ENCODE measurements around the gene G0S2.
A peak's percentile ranks its signal among the peaks of the same experiment; 100 is the strongest.

G0S2 gene

GRCh38 chr1:209648346-209648745, 26.9 kb upstream of the G0S2 start:
- H2BK12ac ChIP-seq (ENCODE audit: low read length in 2 of 2), result peak overlapping the region; percentile 61 to 87
- H3K27ac ChIP-seq (ENCODE audit: low read length, poor library complexity, severe bottlenecking), result peak overlapping the region; percentile 92
- DNase-seq, result no peak
- H3K18ac ChIP-seq (ENCODE audit: low read depth in 1 of 2, low read length in 2 of 2), result peak overlapping the region; percentile 55 to 61
- no peak overlapping the region for H2AFZ ChIP-seq (ENCODE audit: low read depth, low read length)
- H4K8ac ChIP-seq (ENCODE audit: low read length), result peak overlapping the region; percentile 89
- peak overlapping the region; percentile 2 for H2BK15ac ChIP-seq (ENCODE audit: low read depth, poor library complexity, severe bottlenecking)
- H2AK5ac ChIP-seq (ENCODE audit: low read length, severe bottlenecking), result peak overlapping the region; percentile 81
- H3K14ac ChIP-seq (ENCODE audit: low read length in 2 of 2), result no peak overlapping the region
- H3K4me1 ChIP-seq (ENCODE audit: control insufficient read depth, insufficient read depth, low read depth, low read length), result peaks cover 50% of the 10 kb centered on the region
- H4K91ac ChIP-seq (ENCODE audit: low read length), result no peak overlapping the region
- H3K4ac ChIP-seq (ENCODE audit: low read depth in 1 of 2, low read length in 2 of 2), result peak overlapping the region in 1 of 2 experiments; percentile 42
- no peaks in the 10 kb centered on the region for H3K36me3 ChIP-seq (ENCODE audit: control insufficient read depth in 1 of 2, insufficient read depth in 2 of 2, low read depth in 1 of 2, low read length in 2 of 2)
- peak overlapping the region; percentile 52 for H2BK120ac ChIP-seq (ENCODE audit: low read depth, low read length)
- H3K4me3 ChIP-seq (ENCODE audit: insufficient read depth in 1 of 2, low read depth in 1 of 2, low read length in 2 of 2), result peak overlapping the region in 1 of 2 experiments; percentile 23
- H3K4me2 ChIP-seq (ENCODE audit: low read length, poor library complexity, severe bottlenecking), result no peak overlapping the region
- H3K9me3 ChIP-seq (ENCODE audit: control insufficient read depth, low read length), result no peaks in the 10 kb centered on the region
- no peaks in the 10 kb centered on the region for H3K27me3 ChIP-seq (ENCODE audit: control insufficient read depth in 1 of 2, insufficient read depth in 1 of 2, low read length in 2 of 2)
- no peak overlapping the region for H2BK5ac ChIP-seq (ENCODE audit: low read depth, low read length, poor library complexity, severe bottlenecking)
- peak overlapping the region in 1 of 2 experiments; percentile 26 for H3K23ac ChIP-seq (ENCODE audit: low read length in 2 of 2)
- H3K79me1 ChIP-seq (replicated peaks; ENCODE audit: low read length, poor library complexity, severe bottlenecking), result peaks cover 4% of the 10 kb centered on the region
- H3K9ac ChIP-seq (ENCODE audit: low read length), result peak overlapping the region; percentile 77

DNA sequence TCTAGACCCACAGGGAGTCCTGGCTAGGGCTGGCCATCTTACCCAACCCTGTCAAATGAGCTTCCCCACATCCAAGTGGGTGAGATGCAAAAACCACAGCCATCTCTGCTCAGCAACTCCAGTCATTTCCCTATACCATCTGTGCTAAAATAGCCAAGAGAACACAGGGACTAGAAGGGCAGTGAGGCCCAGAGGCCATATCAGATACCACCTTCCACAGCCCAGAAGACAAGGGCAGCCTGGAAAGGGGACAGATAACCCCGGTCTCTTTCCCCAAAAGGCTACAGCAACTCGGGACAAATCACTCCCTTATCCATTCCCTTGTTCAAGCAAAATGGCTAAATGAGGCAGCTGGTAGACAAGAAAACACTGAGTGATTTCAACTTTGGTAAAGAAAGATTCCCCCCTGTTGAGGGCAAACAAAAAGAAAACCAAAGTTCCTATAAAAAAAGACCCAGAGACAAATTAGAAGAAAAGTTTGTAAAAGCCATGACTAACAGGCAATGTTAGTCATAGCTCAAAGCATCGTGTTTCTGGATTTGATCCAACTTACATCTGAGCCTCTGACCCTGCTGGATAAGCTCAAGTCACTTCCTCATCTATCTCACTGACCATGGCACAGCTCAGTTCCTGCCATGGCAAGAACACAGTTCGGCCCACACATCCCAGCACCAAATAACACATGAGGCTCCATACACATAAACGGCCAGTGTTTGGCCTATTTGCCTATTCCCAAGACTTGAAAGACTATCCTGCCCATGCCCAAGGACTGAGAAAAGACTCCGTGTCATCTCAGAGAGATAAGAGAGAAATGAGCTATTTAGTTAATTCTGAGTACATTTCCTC, 26.1 kb upstream of the G0S2 start:
- Histone ChIP-seq H2BK5ac (ENCODE audit: low read depth, low read length, poor library complexity, severe bottlenecking) (peak overlapping the region; percentile 46), H3K27me3 (ENCODE audit: control insufficient read depth in 1 of 2, insufficient read depth in 1 of 2, low read length in 2 of 2) (no peaks in the 10 kb centered on the region)

DNA sequence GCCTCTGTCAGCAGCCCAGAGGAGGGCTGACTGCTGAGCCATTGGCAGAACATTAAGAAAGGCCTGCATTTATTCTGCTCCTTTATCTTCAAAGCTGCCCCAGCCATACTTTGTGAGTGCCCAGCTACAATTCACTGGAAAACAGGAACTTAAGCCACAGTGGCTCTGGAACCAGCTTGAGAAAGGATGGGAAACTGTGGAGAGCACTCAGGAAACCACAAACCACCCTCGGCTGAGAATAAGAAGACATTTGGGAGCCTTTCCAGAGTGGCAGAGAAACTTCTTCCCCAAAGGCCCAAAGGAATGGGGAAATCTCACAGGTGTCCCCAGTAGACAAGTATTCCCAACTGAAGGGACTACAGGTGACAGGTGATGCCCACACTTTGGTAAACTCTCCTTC, 24.8 kb upstream of the G0S2 start:
- Histone ChIP-seq H3K9me3 (ENCODE audit: control insufficient read depth, low read length) (no peaks in the 10 kb centered on the region), H2BK15ac (ENCODE audit: low read depth, poor library complexity, severe bottlenecking) (peak overlapping the region; percentile 60), H2BK120ac (ENCODE audit: low read depth, low read length) (peak overlapping the region; percentile 51), H3K14ac (ENCODE audit: low read length in 2 of 2) (peak overlapping the region in 1 of 2 experiments; percentile 19), H3K36me3 (ENCODE audit: control insufficient read depth in 1 of 2, insufficient read depth in 2 of 2, low read depth in 1 of 2, low read length in 2 of 2) (no peaks in the 10 kb centered on the region), H4K8ac (ENCODE audit: low read length) (peak overlapping the region; percentile 19), H2AFZ (ENCODE audit: low read depth, low read length) (no peak overlapping the region), H3K4me2 (ENCODE audit: low read length, poor library complexity, severe bottlenecking) (no peak overlapping the region), H3K18ac (ENCODE audit: low read depth in 1 of 2, low read length in 2 of 2) (peak overlapping the region in 1 of 2 experiments; percentile 92), H3K27ac (ENCODE audit: low read length, poor library complexity, severe bottlenecking) (no peak overlapping the region), H2BK12ac (ENCODE audit: low read length in 2 of 2) (peak overlapping the region; percentile 85 to 92), H2BK5ac (ENCODE audit: low read depth, low read length, poor library complexity, severe bottlenecking) (no peak overlapping the region), H4K91ac (ENCODE audit: low read length) (peak overlapping the region; percentile 85), H3K9ac (ENCODE audit: low read length) (peak overlapping the region; percentile 34), H3K4me1 (ENCODE audit: control insufficient read depth, insufficient read depth, low read depth, low read length) (peaks cover 58% of the 10 kb centered on the region), H3K27me3 (ENCODE audit: control insufficient read depth in 1 of 2, insufficient read depth in 1 of 2, low read length in 2 of 2) (no peaks in the 10 kb centered on the region), H3K4me3 (ENCODE audit: insufficient read depth in 1 of 2, low read depth in 1 of 2, low read length in 2 of 2) (no peak overlapping the region), H3K79me1 (replicated peaks; ENCODE audit: low read length, poor library complexity, severe bottlenecking) (peaks cover 4% of the 10 kb centered on the region), H2AK5ac (ENCODE audit: low read length, severe bottlenecking) (peak overlapping the region; percentile 73), H3K4ac (ENCODE audit: low read depth in 1 of 2, low read length in 2 of 2) (peak overlapping the region; percentile 24 to 81), H3K23ac (ENCODE audit: low read length in 2 of 2) (no peak overlapping the region)
- 41% methylated on average over 1 of the region's 1 CpG for WGBS
- DNase-seq, result peak; percentile 58

More for the DNA sequence above, 26.1 kb upstream of the G0S2 start:
- H3K4ac ChIP-seq (ENCODE audit: low read depth in 1 of 2, low read length in 2 of 2), result peak overlapping the region; percentile 83 to 85
- H3K36me3 ChIP-seq (ENCODE audit: control insufficient read depth in 1 of 2, insufficient read depth in 2 of 2, low read depth in 1 of 2, low read length in 2 of 2), result no peaks in the 10 kb centered on the region
- no peaks in the 10 kb centered on the region for H3K9me3 ChIP-seq (ENCODE audit: control insufficient read depth, low read length)
- H2AK5ac ChIP-seq (ENCODE audit: low read length, severe bottlenecking), result peak overlapping the region; percentile 95
- peak overlapping the region; percentile 92 for H4K8ac ChIP-seq (ENCODE audit: low read length)
- peak; percentile 96 for DNase-seq
- peak overlapping the region; percentile 81 for H2BK120ac ChIP-seq (ENCODE audit: low read depth, low read length)
- peaks cover 4% of the 10 kb centered on the region for H3K79me1 ChIP-seq (replicated peaks; ENCODE audit: low read length, poor library complexity, severe bottlenecking)
- peak overlapping the region; percentile 97 to 98 for H2BK12ac ChIP-seq (ENCODE audit: low read length in 2 of 2)
- H4K91ac ChIP-seq (ENCODE audit: low read length), result peak overlapping the region; percentile 93
- H3K18ac ChIP-seq (ENCODE audit: low read depth in 1 of 2, low read length in 2 of 2), result peak overlapping the region; percentile 92 to 94
- peaks cover 55% of the 10 kb centered on the region for H3K4me1 ChIP-seq (ENCODE audit: control insufficient read depth, insufficient read depth, low read depth, low read length)
- peak overlapping the region; percentile 92 for H3K27ac ChIP-seq (ENCODE audit: low read length, poor library complexity, severe bottlenecking)
- peak overlapping the region in 1 of 2 experiments; percentile 55 for H3K4me3 ChIP-seq (ENCODE audit: insufficient read depth in 1 of 2, low read depth in 1 of 2, low read length in 2 of 2)
- no peak overlapping the region for H3K14ac ChIP-seq (ENCODE audit: low read length in 2 of 2)
- no peak overlapping the region for H3K23ac ChIP-seq (ENCODE audit: low read length in 2 of 2)
- H2AFZ ChIP-seq (ENCODE audit: low read depth, low read length), result no peak overlapping the region
- peak overlapping the region; percentile 41 for H2BK15ac ChIP-seq (ENCODE audit: low read depth, poor library complexity, severe bottlenecking)
- H3K4me2 ChIP-seq (ENCODE audit: low read length, poor library complexity, severe bottlenecking), result no peak overlapping the region
- peak overlapping the region; percentile 77 for H3K9ac ChIP-seq (ENCODE audit: low read length)
- 6% methylated on average over 4 of the region's 6 CpGs for WGBS

DNA sequence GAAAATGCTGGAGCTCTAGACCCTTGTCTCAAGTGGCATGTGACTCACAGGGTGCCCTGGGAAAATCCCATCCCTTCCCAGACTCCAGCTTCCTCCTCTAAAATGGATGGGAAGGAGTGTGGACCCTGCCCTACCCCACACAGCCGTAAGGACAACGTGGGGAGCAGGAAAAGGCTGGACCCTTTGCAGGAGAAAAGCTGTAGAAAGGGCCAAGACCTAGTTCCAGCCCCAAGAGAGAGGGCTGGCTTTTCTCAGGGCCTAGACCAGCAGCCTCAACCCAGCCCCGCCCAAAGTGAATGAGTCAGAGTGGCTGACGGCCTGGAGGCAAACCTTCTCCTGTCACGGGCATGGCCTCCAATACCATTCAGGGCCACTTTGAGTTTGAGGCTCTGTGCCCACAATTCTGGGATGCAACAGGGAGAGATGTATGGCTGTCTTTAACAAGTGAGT, 24.0 kb upstream of the G0S2 start:
- H3K4me3 ChIP-seq (ENCODE audit: insufficient read depth in 1 of 2, low read depth in 1 of 2, low read length in 2 of 2), result no peak overlapping the region
- peak overlapping the region; percentile 7 to 33 for H2BK12ac ChIP-seq (ENCODE audit: low read length in 2 of 2)
- H3K9me3 ChIP-seq (ENCODE audit: control insufficient read depth, low read length), result no peaks in the 10 kb centered on the region
- no peaks in the 10 kb centered on the region for H3K36me3 ChIP-seq (ENCODE audit: control insufficient read depth in 1 of 2, insufficient read depth in 2 of 2, low read depth in 1 of 2, low read length in 2 of 2)
- H3K79me1 ChIP-seq (replicated peaks; ENCODE audit: low read length, poor library complexity, severe bottlenecking), result peaks cover 2% of the 10 kb centered on the region
- no peak overlapping the region for H3K27ac ChIP-seq (ENCODE audit: low read length, poor library complexity, severe bottlenecking)
- peak overlapping the region in 1 of 2 experiments; percentile 7 for H3K4ac ChIP-seq (ENCODE audit: low read depth in 1 of 2, low read length in 2 of 2)
- H2BK15ac ChIP-seq (ENCODE audit: low read depth, poor library complexity, severe bottlenecking), result peak overlapping the region; percentile 12
- H3K4me2 ChIP-seq (ENCODE audit: low read length, poor library complexity, severe bottlenecking), result no peak overlapping the region
- no peaks in the 10 kb centered on the region for H3K27me3 ChIP-seq (ENCODE audit: control insufficient read depth in 1 of 2, insufficient read depth in 1 of 2, low read length in 2 of 2)
- H4K8ac ChIP-seq (ENCODE audit: low read length), result peak overlapping the region; percentile 62
- H3K18ac ChIP-seq (ENCODE audit: low read depth in 1 of 2, low read length in 2 of 2), result peak overlapping the region; percentile 10 to 25
- peaks cover 53% of the 10 kb centered on the region for H3K4me1 ChIP-seq (ENCODE audit: control insufficient read depth, insufficient read depth, low read depth, low read length)
- peak; percentile 95 for DNase-seq
- H2BK5ac ChIP-seq (ENCODE audit: low read depth, low read length, poor library complexity, severe bottlenecking), result no peak overlapping the region
- 12% methylated on average over 5 of the region's 5 CpGs for WGBS
- peak overlapping the region; percentile 15 for H2AK5ac ChIP-seq (ENCODE audit: low read length, severe bottlenecking)
- H3K9ac ChIP-seq (ENCODE audit: low read length), result peak overlapping the region; percentile 34
- H2AFZ ChIP-seq (ENCODE audit: low read depth, low read length), result no peak overlapping the region
- H4K91ac ChIP-seq (ENCODE audit: low read length), result peak overlapping the region; percentile 82
- H3K23ac ChIP-seq (ENCODE audit: low read length in 2 of 2), result peak overlapping the region in 1 of 2 experiments; percentile 19
- no peak overlapping the region for H3K14ac ChIP-seq (ENCODE audit: low read length in 2 of 2)
- H2BK120ac ChIP-seq (ENCODE audit: low read depth, low read length), result peak overlapping the region; percentile 51

Measured in mesenchymal stem cell (in vitro differentiated cells and primary cell).